Measurements from ENCODE around the gene C1orf226. TPM values are rescaled to one million over a fixed set of nuclear protein-coding genes. Genes with fewer than 3 reads are reported as not detected.

The C1orf226 gene
- total and polyA plus RNA-seq, 4 donors, result 2.2 to 25.2 (median 10.8) TPM

- TF ChIP-seq RXRA (IDR thresholded peaks at IDR 0.05), result no peak
Measured at GRCh38 chr1:162333991-162334390, 47.5 kb upstream of the C1orf226 start (continued).

- peaks cover 0 to 13% (median 5%) of the 10 kb centered on the region in 4 donors for H3K36me3 ChIP-seq (ENCODE audit: control insufficient read depth in 4 of 4, insufficient read depth in 3 of 4, low read depth in 1 of 4, low read length in 3 of 4)
- no peaks in the 10 kb centered on the region for H3K9me3 ChIP-seq (ENCODE audit: control insufficient read depth in 4 of 4, low read length in 3 of 4)
- H3K4me1 ChIP-seq (ENCODE audit: control insufficient read depth in 4 of 4, insufficient read depth in 4 of 4, low read length in 3 of 4), result no peaks in the 10 kb centered on the region
- DNase-seq (ENCODE audit: low spot score), result no peak
- no peak overlapping the region for H3K9ac ChIP-seq (ENCODE audit: low read depth in 1 of 2, low read length in 2 of 2)
- H3K4me3 ChIP-seq (ENCODE audit: low read depth in 1 of 3, low read length in 3 of 3), result no peak overlapping the region
- no peak overlapping the region for H3K27ac ChIP-seq (ENCODE audit: low read depth in 1 of 2, low read length in 2 of 2)
- no peaks in the 10 kb centered on the region for H3K27me3 ChIP-seq (ENCODE audit: control insufficient read depth in 4 of 4, insufficient read depth in 4 of 4, low read length in 3 of 4)
- TF ChIP-seq ATF3 (IDR thresholded peaks at IDR 0.05), result no peak
- no peak for TF ChIP-seq TAF1 (conservative IDR thresholded peaks at IDR 0.05)
- TF ChIP-seq HNF4G (IDR thresholded peaks at IDR 0.05), result no peak
- no peak for TF ChIP-seq JUND (IDR thresholded peaks at IDR 0.05)
- TF ChIP-seq RXRA (IDR thresholded peaks at IDR 0.05), result no peak
- TF ChIP-seq RAD21 (IDR thresholded peaks at IDR 0.05), result no peak
- TF ChIP-seq HNF4A (conservative IDR thresholded peaks at IDR 0.05), result no peak
- TF ChIP-seq FOXA1 (IDR thresholded peaks at IDR 0.05), result no peak
- TF ChIP-seq, protein P1, sequence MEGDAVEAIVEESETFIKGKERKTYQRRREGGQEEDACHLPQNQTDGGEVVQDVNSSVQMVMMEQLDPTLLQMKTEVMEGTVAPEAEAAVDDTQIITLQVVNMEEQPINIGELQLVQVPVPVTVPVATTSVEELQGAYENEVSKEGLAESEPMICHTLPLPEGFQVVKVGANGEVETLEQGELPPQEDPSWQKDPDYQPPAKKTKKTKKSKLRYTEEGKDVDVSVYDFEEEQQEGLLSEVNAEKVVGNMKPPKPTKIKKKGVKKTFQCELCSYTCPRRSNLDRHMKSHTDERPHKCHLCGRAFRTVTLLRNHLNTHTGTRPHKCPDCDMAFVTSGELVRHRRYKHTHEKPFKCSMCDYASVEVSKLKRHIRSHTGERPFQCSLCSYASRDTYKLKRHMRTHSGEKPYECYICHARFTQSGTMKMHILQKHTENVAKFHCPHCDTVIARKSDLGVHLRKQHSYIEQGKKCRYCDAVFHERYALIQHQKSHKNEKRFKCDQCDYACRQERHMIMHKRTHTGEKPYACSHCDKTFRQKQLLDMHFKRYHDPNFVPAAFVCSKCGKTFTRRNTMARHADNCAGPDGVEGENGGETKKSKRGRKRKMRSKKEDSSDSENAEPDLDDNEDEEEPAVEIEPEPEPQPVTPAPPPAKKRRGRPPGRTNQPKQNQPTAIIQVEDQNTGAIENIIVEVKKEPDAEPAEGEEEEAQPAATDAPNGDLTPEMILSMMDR (IDR thresholded peaks at IDR 0.05; ENCODE audit: low read depth, low read length, missing input control), result no peak
- 90% methylated on average over 5 of the region's 5 CpGs for WGBS
Measured at GRCh38 chr1:162335126-162335525, 46.4 kb upstream of the C1orf226 start.

GRCh38 chr1:162336621-162337285 lies 44.8 kb upstream of the C1orf226 start:
- H3K9me3 ChIP-seq (ENCODE audit: control insufficient read depth in 4 of 4, low read length in 3 of 4), result no peaks in the 10 kb centered on the region
- H3K36me3 ChIP-seq (ENCODE audit: control insufficient read depth in 4 of 4, insufficient read depth in 3 of 4, low read depth in 1 of 4, low read length in 3 of 4), result peaks cover 0 to 13% (median 5%) of the 10 kb centered on the region in 4 donors
- no peaks in the 10 kb centered on the region for H3K27me3 ChIP-seq (ENCODE audit: control insufficient read depth in 4 of 4, insufficient read depth in 4 of 4, low read length in 3 of 4)
- WGBS, result 92% methylated on average over 7 of the region's 7 CpGs
- no peak for TF ChIP-seq TAF1 (conservative IDR thresholded peaks at IDR 0.05)
- TF ChIP-seq JUND (IDR thresholded peaks at IDR 0.05), result no peak
- no peak for TF ChIP-seq RAD21 (IDR thresholded peaks at IDR 0.05)
- TF ChIP-seq, protein P1 (IDR thresholded peaks at IDR 0.05; ENCODE audit: low read depth, low read length, missing input control), result no peak
- H3K27ac ChIP-seq (ENCODE audit: low read depth in 1 of 2, low read length in 2 of 2), result no peak overlapping the region
- no peak for DNase-seq (ENCODE audit: low spot score)
- no peak overlapping the region for H3K4me3 ChIP-seq (ENCODE audit: low read depth in 1 of 3, low read length in 3 of 3)
- H3K9ac ChIP-seq (ENCODE audit: low read depth in 1 of 2, low read length in 2 of 2), result no peak overlapping the region
- H3K4me1 ChIP-seq (ENCODE audit: control insufficient read depth in 4 of 4, insufficient read depth in 4 of 4, low read length in 3 of 4), result no peaks in the 10 kb centered on the region

- H3K36me3 ChIP-seq (ENCODE audit: control insufficient read depth in 4 of 4, insufficient read depth in 3 of 4, low read depth in 1 of 4, low read length in 3 of 4), result peaks cover 0 to 2% (median 2%) of the 10 kb centered on the region in 4 donors
- H3K4me3 ChIP-seq (ENCODE audit: low read depth in 1 of 3, low read length in 3 of 3), result no peak overlapping the region
- H3K27me3 ChIP-seq (ENCODE audit: control insufficient read depth in 4 of 4, insufficient read depth in 4 of 4, low read length in 3 of 4), result no peaks in the 10 kb centered on the region
- H3K4me1 ChIP-seq (ENCODE audit: control insufficient read depth in 4 of 4, insufficient read depth in 4 of 4, low read length in 3 of 4), result no peaks in the 10 kb centered on the region
- no peak overlapping the region for H3K9ac ChIP-seq (ENCODE audit: low read depth in 1 of 2, low read length in 2 of 2)
- 98% methylated on average over 1 of the region's 1 CpG for WGBS
- H3K9me3 ChIP-seq (ENCODE audit: control insufficient read depth in 4 of 4, low read length in 3 of 4), result no peaks in the 10 kb centered on the region
- no peak for DNase-seq (ENCODE audit: low spot score)
- H3K27ac ChIP-seq (ENCODE audit: low read depth in 1 of 2, low read length in 2 of 2), result no peak overlapping the region
- no peak for TF ChIP-seq HNF4G (IDR thresholded peaks at IDR 0.05)
- no peak for TF ChIP-seq ZBTB33 (IDR thresholded peaks at IDR 0.05)
- TF ChIP-seq ATF3 (IDR thresholded peaks at IDR 0.05), result no peak
- TF ChIP-seq, protein P1 (IDR thresholded peaks at IDR 0.05; ENCODE audit: low read depth, low read length, missing input control), result no peak
- TF ChIP-seq GABPA (IDR thresholded peaks at IDR 0.05 in 1 of 2, conservative IDR thresholded peaks at IDR 0.05 in 1 of 2), result no peak
- TF ChIP-seq TAF1 (conservative IDR thresholded peaks at IDR 0.05), result no peak
- no peak for TF ChIP-seq EGR1 (IDR thresholded peaks at IDR 0.05; ENCODE audit: low read depth in 2 of 2)
- TF ChIP-seq NR2F2 (IDR thresholded peaks at IDR 0.05), result no peak
- TF ChIP-seq RAD21 (IDR thresholded peaks at IDR 0.05), result no peak
Measured at GRCh38 chr1:162342452-162342983, 39.0 kb upstream of the C1orf226 start.

All from liver (tissue), 9 donors.